H1 (cell line): ENCODE results near the gene TTC23. TPM values are rescaled to one million over a fixed set of nuclear protein-coding genes. Genes with fewer than 3 reads are reported as not detected.

Source experiments
- CEBPB ChIP-seq: IDR thresholded peaks from 2 replicates; pipeline ENCODE4 v1.6.1; 2012; ENCODE audit warnings: low read depth, low read length
- CHD2 ChIP-seq: IDR thresholded peaks from 2 replicates; pipeline ENCODE4 v1.6.1; 2012; ENCODE audit warnings: low read length, improper control_type of control experiment
- E2F6 ChIP-seq: IDR thresholded peaks from 2 replicates; pipeline ENCODE4 v1.6.1; 2012; ENCODE audit warnings: inconsistent platforms
- EP300 ChIP-seq, 2 experiments: IDR thresholded peaks; 1 replicate in 1 of 2; 2 replicates in 1 of 2; pipeline ENCODE4 v1.6.1; 2011 to 2012; ENCODE audit warnings: low read depth in 2 of 2, low read length in 2 of 2, mild to moderate bottlenecking in 2 of 2, borderline replicate concordance in 1 of 2, inconsistent platforms in 1 of 2, moderate library complexity in 1 of 2
- EZH2 ChIP-seq: fragments of 200-600 bp; sonication (generic); IDR thresholded peaks from 2 replicates; pipeline ENCODE4 v1.7.1; 2012; ENCODE audit warnings: low read depth, mild to moderate bottlenecking, moderate library complexity, low read length, inconsistent platforms; ENCODE audit not compliant: severe bottlenecking
- HDAC2 ChIP-seq, 2 experiments: fragments of 300-600 bp in 1 of 2; sonication (generic) in 1 of 2; IDR thresholded peaks; 2 replicates each; pipeline ENCODE4 v1.6.1; 2011 to 2012; ENCODE audit warnings: low read depth in 2 of 2, low read length in 2 of 2, mild to moderate bottlenecking in 2 of 2, moderate library complexity in 2 of 2, borderline replicate concordance in 1 of 2, inconsistent platforms in 1 of 2
- KDM1A ChIP-seq: fragments of 200-600, 300-600 bp; sonication (generic); IDR thresholded peaks from 2 replicates; pipeline ENCODE4 v1.7.1; 2016; ENCODE audit warnings: mild to moderate bottlenecking, low read length, borderline replicate concordance
- KDM4A ChIP-seq: IDR thresholded peaks from one replicate; pipeline ENCODE4 v1.7.1; 2012; ENCODE audit warnings: low read depth, mild to moderate bottlenecking, moderate library complexity, low read length, inconsistent platforms; ENCODE audit not compliant: severe bottlenecking
- PHF8 ChIP-seq: fragments of 200-600 bp; sonication (generic); conservative IDR thresholded peaks from 2 replicates; pipeline ENCODE4 v1.7.1; 2012; ENCODE audit warnings: low read depth, mild to moderate bottlenecking, inconsistent platforms, low read length, moderate library complexity
- POLR2A ChIP-seq, 2 experiments: IDR thresholded peaks; 1 replicate in 1 of 2; 2 replicates in 1 of 2; pipeline ENCODE4 v1.6.1; 2011; ENCODE audit warnings: low read depth in 2 of 2, low read length in 2 of 2, mild to moderate bottlenecking in 2 of 2; ENCODE audit errors: control extremely low read depth in 1 of 2
- POLR2AphosphoS5 ChIP-seq: IDR thresholded peaks from 2 replicates; pipeline ENCODE4 v1.6.1; 2011; ENCODE audit warnings: low read depth, low read length
- RAD21 ChIP-seq, 2 experiments: IDR thresholded peaks in 1 of 2; conservative IDR thresholded peaks in 1 of 2; 2 replicates each; pipeline ENCODE4 v1.6.1; 2011; ENCODE audit warnings: low read depth in 2 of 2, low read length in 2 of 2, improper control_type of control experiment in 1 of 2, inconsistent platforms in 1 of 2, mild to moderate bottlenecking in 1 of 2, moderate library complexity in 1 of 2
- RBBP5 ChIP-seq: IDR thresholded peaks from 2 replicates; pipeline ENCODE4 v1.7.1; 2012; ENCODE audit warnings: low read depth, mild to moderate bottlenecking, inconsistent platforms, low read length, moderate library complexity, borderline replicate concordance
- RFX5 ChIP-seq: IDR thresholded peaks from 2 replicates; pipeline ENCODE4 v1.6.1; 2011; ENCODE audit warnings: low read depth, low read length, improper control_type of control experiment, borderline replicate concordance
- SIN3A ChIP-seq, 2 experiments: IDR thresholded peaks in 1 of 2; conservative IDR thresholded peaks in 1 of 2; 2 replicates each; pipeline ENCODE4 v1.6.1; 2011 to 2012; ENCODE audit warnings: low read length in 2 of 2, improper control_type of control experiment in 1 of 2, low read depth in 1 of 2, mild to moderate bottlenecking in 1 of 2
- SP1 ChIP-seq: IDR thresholded peaks from 2 replicates; pipeline ENCODE4 v1.6.1; 2011; ENCODE audit warnings: low read depth, low read length
- SP4 ChIP-seq: IDR thresholded peaks from 2 replicates; pipeline ENCODE4 v1.6.1; 2012; ENCODE audit warnings: low read length, inconsistent platforms
- TAF1 ChIP-seq: IDR thresholded peaks from 2 replicates; pipeline ENCODE4 v1.6.1; 2011; ENCODE audit warnings: mild to moderate bottlenecking, low read depth, low read length
- TAF7 ChIP-seq: optimal IDR thresholded peaks from 2 replicates; pipeline ENCODE3; 2011; ENCODE audit warnings: low read depth, mild to moderate bottlenecking, inconsistent platforms, low read length, moderate library complexity, borderline replicate concordance
- TCF12 ChIP-seq: IDR thresholded peaks from 2 replicates; pipeline ENCODE4 v1.6.1; 2011; ENCODE audit warnings: low read depth, mild to moderate bottlenecking, low read length
- YY1 ChIP-seq: IDR thresholded peaks from 2 replicates; pipeline ENCODE4 v1.6.1; 2011; ENCODE audit warnings: low read depth, mild to moderate bottlenecking, low read length
- polyA plus RNA-seq, 7 experiments: library from polyadenylated mRNA; depleted of rRNA in 3 of 7; stranded (reverse) in 5 of 7; unstranded in 2 of 7; fragments of >200 nt in 5 of 7; fragments of 200-250 nt in 2 of 7; gene quantifications; 1 replicate in 5 of 7; 2 replicates in 1 of 7; 4 replicates in 1 of 7; pipeline versions ENCODE4 v1.2.1 to v1.2.3, GENCODE V29; 2011 to 2013; ENCODE audit warnings: missing spikeins in 2 of 7, mixed read lengths in 2 of 7
- total RNA-seq: library from RNA; stranded (reverse); fragmentation: NEBNext Ultra II Directional; extraction: Animal tissue kit (Norgen Biotek cat#: 25700); gene quantifications from 2 replicates; pipeline ENCODE4 v1.2.1, GENCODE V29; 2021

Gene TTC23
- total and polyA plus RNA-seq, 2 of the 8 experiments (the other 6 are each of a cell fraction or from before 2014, with no cell fraction given) = 4.8 to 23.0 TPM

GRCh38 chr15:99104788-99105513, 144.4 kb downstream of the TTC23 start, which contains the start of gene SYNM (continued):
- TF ChIP-seq EZH2 (no peak), TAF7 (no peak), RFX5 (no peak), POLR2AphosphoS5 (no peak), SP1 (0 out of 2 replicates have a peak, but pooled peaks have one; percentile 17), TCF12 (peak; percentile 58; the same call in 1 of the 2 replicates), PHF8 (peak; percentile 34; the same call in 1 of the 2 replicates), RAD21 (IDR thresholded peaks at IDR 0.05 in 1 of 2, conservative IDR thresholded peaks at IDR 0.05 in 1 of 2; ENCODE audit: low read depth in 2 of 2, low read length in 2 of 2) (peak; percentile 58 to 87), TAF1 (peak; percentile 80), HDAC2 (IDR thresholded peaks at IDR 0.05; ENCODE audit: borderline replicate concordance in 1 of 2, low read depth in 2 of 2, low read length in 2 of 2) (peak; percentile 3 to 73; a peak in 2 of 4 replicates), EP300 (IDR thresholded peaks at IDR 0.05; ENCODE audit: borderline replicate concordance in 1 of 2, low read depth in 2 of 2, low read length in 2 of 2) (peak in 1 of 2 experiments; percentile 29; a peak in 1 of 3 replicates), KDM4A (peak; percentile 13), CHD2 (peak; percentile 24; the same call in 1 of the 2 replicates), CEBPB (no peak), SIN3A (conservative IDR thresholded peaks at IDR 0.05 in 1 of 2, IDR thresholded peaks at IDR 0.05 in 1 of 2; ENCODE audit: low read depth in 1 of 2, low read length in 2 of 2) (no peak), KDM1A (no peak), E2F6 (peak; percentile 76), POLR2A (IDR thresholded peaks at IDR 0.05; ENCODE audit: control extremely low read depth in 1 of 2, low read depth in 2 of 2, low read length in 2 of 2) (peak in 1 of 2 experiments; percentile 41; a peak in 1 of 3 replicates), YY1 (peak; percentile 27; the same call in 1 of the 2 replicates), SP4 (no peak), RBBP5 (no peak)
